SK-N-MC (cell line): ENCODE results near the gene MGAT5.

Experiments
- EZH2 ChIP-seq: fragments of 200-600 bp; sonication (generic); IDR thresholded peaks from one replicate; pipeline ENCODE4 v1.6.1; 2017; ENCODE audit warnings: antibody characterized with exemption
- FOXP2 ChIP-seq: optimal IDR thresholded peaks from 2 replicates; pipeline ENCODE3; 2011; ENCODE audit warnings: mild to moderate bottlenecking, moderate library complexity; ENCODE audit not compliant: insufficient read depth; ENCODE audit errors: extremely low read length, control extremely low read depth
- POLR2AphosphoS5 ChIP-seq: IDR thresholded peaks from 2 replicates; pipeline ENCODE4 v1.6.1; 2012; ENCODE audit warnings: mild to moderate bottlenecking, low read depth, low read length, borderline replicate concordance

DNA sequence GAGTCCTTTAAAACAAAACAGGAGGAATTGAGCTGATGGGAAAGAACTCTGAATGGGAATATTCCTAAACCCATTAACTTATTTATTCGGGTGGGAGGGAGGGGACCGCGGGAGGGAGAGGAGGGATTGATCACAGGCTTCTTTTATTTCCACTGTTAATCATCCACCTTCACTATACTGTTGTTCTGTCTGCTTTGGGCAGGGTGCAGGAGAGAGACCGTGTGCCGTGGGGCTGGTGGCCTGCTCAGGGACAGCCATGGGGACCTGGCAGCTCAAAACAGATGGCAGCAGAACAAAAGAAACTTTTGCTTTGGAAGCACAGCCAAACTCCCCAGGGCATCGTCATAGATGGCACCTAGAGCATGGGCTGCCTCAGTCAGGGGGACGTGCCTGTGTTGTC is 195.3 kb downstream of the MGAT5 start:
- TF ChIP-seq POLR2AphosphoS5, result no peak
- TF ChIP-seq EZH2, result no peak
- TF ChIP-seq FOXP2, result no peak
